ENCODE results near the gene ADAT3. TPM values are rescaled to one million over a fixed set of nuclear protein-coding genes. Genes with fewer than 3 reads are reported as not detected.

The ADAT3 gene
- total and polyA plus RNA-seq, 2 of the 4 experiments (the other 2 are of a cell fraction), result 0.36 to 2.8 TPM

GRCh38 chr19:1865172-1866010, 39.8 kb upstream of the ADAT3 start:
- ChIA-PET POLR2A (ENCODE audit: unreplicated experiment) (interaction anchor here (0.5 kb wide), 1 partner anchor 20 kb away, joined by 7 read pairs; the partner anchor contains the start of gene ABHD17A), CTCF (interaction anchor here (0.9 kb wide), 1 partner anchor 11 kb away, joined by 3 read pairs; no protein-coding TSS in a partner anchor)
- no peak for ATAC-seq (ENCODE audit: low read depth)
- Histone ChIP-seq H3K4me1 (ENCODE audit: control insufficient read depth, insufficient read depth, low read length) (peaks cover 14% of the 10 kb centered on the region), H3K23ac (ENCODE audit: low read depth, low read length) (no peak overlapping the region), H4K91ac (ENCODE audit: insufficient read depth, low read depth, low read length) (peak overlapping the region; percentile 70; the same call in 1 of the 2 replicates), H4K20me1 (ENCODE audit: insufficient read depth, low read length) (peaks cover 27% of the 10 kb centered on the region), H2BK15ac (ENCODE audit: low read depth, low read length) (no peak overlapping the region), H3K4me3 (ENCODE audit: insufficient read depth, low read depth, low read length) (no peak overlapping the region), H3K56ac (ENCODE audit: extremely low read depth, insufficient read depth, low read length) (no peak overlapping the region), H2AK5ac (ENCODE audit: low read depth, low read length) (peak overlapping the region; percentile 76), H4K5ac (ENCODE audit: low read depth, low read length) (peak overlapping the region; percentile 56), H3K79me1 (ENCODE audit: low read depth in 1 of 2, low read length in 2 of 2) (peaks cover 7 to 37% of the 10 kb centered on the region in 2 experiments; a peak in 3 of 4 replicates), H2BK5ac (ENCODE audit: low read depth, low read length, poor library complexity, severe bottlenecking) (peak overlapping the region; percentile 66), H3K4ac (ENCODE audit: low read depth, low read length) (peak overlapping the region; percentile 87), H3K4me2 (ENCODE audit: low read depth, low read length) (peak overlapping the region; percentile 69), H2AK9ac (replicated peaks; ENCODE audit: low read depth, low read length, poor library complexity) (peak overlapping the region; percentile 100), H3K9me1 (ENCODE audit: insufficient read depth, low read length) (no peaks in the 10 kb centered on the region; the same call in 1 of the 2 replicates), H2BK120ac (ENCODE audit: low read depth, low read length) (no peak overlapping the region; the same call in 1 of the 2 replicates), H3K36me3 (ENCODE audit: control insufficient read depth, insufficient read depth, low read length) (peaks cover 3% of the 10 kb centered on the region; the same call in 1 of the 2 replicates), H3K14ac (replicated peaks; ENCODE audit: low read depth, low read length) (no peak overlapping the region), H3K18ac (ENCODE audit: low read depth, low read length) (no peak overlapping the region), H3K9ac (ENCODE audit: low read depth, low read length) (peak overlapping the region; percentile 86), H3K27me3 (ENCODE audit: control insufficient read depth, insufficient read depth, low read length) (no peaks in the 10 kb centered on the region), H3K27ac (ENCODE audit: insufficient read depth, low read length) (peak overlapping the region; percentile 87), H4K8ac (ENCODE audit: low read depth in 2 of 2, low read length in 2 of 2) (peak overlapping the region; percentile 83 to 86), H2AFZ (replicated peaks; ENCODE audit: low read length, poor library complexity) (peak overlapping the region; percentile 98), H2BK20ac (ENCODE audit: low read depth, low read length) (no peak overlapping the region), H3K9me3 (ENCODE audit: control insufficient read depth, insufficient read depth, low read length) (no peaks in the 10 kb centered on the region)
- in situ Hi-C loops (cut with MboI; ENCODE audit: low sequenced_read_pairs) (no loop called here), dilution Hi-C loops (cut with HindIII; ENCODE audit: low sequenced_read_pairs, unreplicated experiment) (no loop called here), intact Hi-C loops (cut with micrococcal nuclease) (no loop called here)
- no TSS peak for BruUV-seq (replicated peaks)
- no peak for DNase-seq
- 80% methylated on average over 4 of the region's 17 CpGs; no CpG with 5 or more reads in 1 of the 2 experiments for WGBS, 2 experiments (ENCODE audit: extremely low coverage in 2 of 2, insufficient read length in 1 of 2)
- no peak for TF ChIP-seq POLR2A (IDR thresholded peaks at IDR 0.05; ENCODE audit: low read depth, low read length)
- no peak for TF ChIP-seq MXI1 (IDR thresholded peaks at IDR 0.05; ENCODE audit: borderline replicate concordance, low read depth, low read length)
- TF ChIP-seq CTCF (conservative IDR thresholded peaks at IDR 0.05; ENCODE audit: low read depth, low read length), result no peak
- TF ChIP-seq FOS (IDR thresholded peaks at IDR 0.05; ENCODE audit: low read depth, low read length), result no peak
- TF ChIP-seq NFE2L2 (IDR thresholded peaks at IDR 0.05; ENCODE audit: low read depth, low read length), result no peak
- no peak for TF ChIP-seq CEBPB (IDR thresholded peaks at IDR 0.05; ENCODE audit: low read depth, low read length)
- no peak for TF ChIP-seq SMC3 (IDR thresholded peaks at IDR 0.05; ENCODE audit: low read depth, low read length)
- TF ChIP-seq MAZ (IDR thresholded peaks at IDR 0.05; ENCODE audit: borderline replicate concordance, low read depth, low read length), result no peak
- no peak for TF ChIP-seq RAD21 (IDR thresholded peaks at IDR 0.05; ENCODE audit: low read length)
- no peak for TF ChIP-seq RFX5 (IDR thresholded peaks at IDR 0.05; ENCODE audit: low read depth, low read length)
- no peak for TF ChIP-seq MAFK (IDR thresholded peaks at IDR 0.05; ENCODE audit: low read depth, low read length)
- TF ChIP-seq ELK1 (IDR thresholded peaks at IDR 0.05; ENCODE audit: borderline replicate concordance, low read depth, low read length), result no peak

Data from IMR-90 (cell line).